GM13977 (cell line): ENCODE measurements around the gene PDZRN4.

Experiments
- DNase-seq: peaks from one replicate; pipeline ENCODE4 v3.0.0; 2012; ENCODE audit warnings: low spot score
- in situ Hi-C: fragments of 300-500 bp; cut with MboI; formaldehyde crosslinking; loops from one replicate; pipeline ENCODE4 v1.12.0; 2022; ENCODE audit warnings: low sequenced_read_pairs, low pct_unique_long_range_greater_than_20kb, mixed read lengths, inconsistent platforms; ENCODE audit not compliant: unreplicated experiment
- TF ChIP-seq, protein P1 (sequence below): IDR thresholded peaks from 2 replicates; pipeline ENCODE4 v1.5.1; 2012; ENCODE audit warnings: mild to moderate bottlenecking, control low read depth; ENCODE audit not compliant: insufficient read depth; ENCODE audit errors: extremely low read depth, missing control alignments

Gene PDZRN4

DNA sequence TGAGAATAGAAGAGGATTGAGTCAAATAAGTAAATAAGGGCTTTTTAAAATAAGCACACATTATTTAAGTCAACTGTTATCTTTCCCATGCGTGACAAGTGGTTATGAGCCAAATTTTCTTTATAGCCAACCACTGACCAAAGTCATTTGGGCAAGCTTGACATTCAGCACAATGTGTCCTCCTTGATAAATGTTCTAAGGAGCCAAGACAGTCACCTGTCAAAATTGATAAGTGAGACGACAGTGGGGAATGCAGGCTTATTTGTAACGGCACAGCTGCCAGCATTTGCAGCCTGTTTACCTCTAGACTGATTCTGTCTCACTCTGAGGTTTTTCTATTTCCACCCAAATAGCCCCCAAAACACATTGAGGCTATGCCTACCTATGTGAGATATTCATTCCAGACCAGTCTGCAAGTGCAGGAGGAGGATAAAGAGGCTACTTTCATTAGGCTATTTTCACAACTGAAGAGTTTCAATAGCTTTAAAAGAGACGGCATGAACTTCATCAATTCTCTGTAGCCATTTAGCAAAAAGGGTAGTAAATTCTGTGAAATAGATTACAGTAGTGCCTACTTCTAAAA, 339.5 kb downstream of the PDZRN4 start:
- TF ChIP-seq, protein P1, sequence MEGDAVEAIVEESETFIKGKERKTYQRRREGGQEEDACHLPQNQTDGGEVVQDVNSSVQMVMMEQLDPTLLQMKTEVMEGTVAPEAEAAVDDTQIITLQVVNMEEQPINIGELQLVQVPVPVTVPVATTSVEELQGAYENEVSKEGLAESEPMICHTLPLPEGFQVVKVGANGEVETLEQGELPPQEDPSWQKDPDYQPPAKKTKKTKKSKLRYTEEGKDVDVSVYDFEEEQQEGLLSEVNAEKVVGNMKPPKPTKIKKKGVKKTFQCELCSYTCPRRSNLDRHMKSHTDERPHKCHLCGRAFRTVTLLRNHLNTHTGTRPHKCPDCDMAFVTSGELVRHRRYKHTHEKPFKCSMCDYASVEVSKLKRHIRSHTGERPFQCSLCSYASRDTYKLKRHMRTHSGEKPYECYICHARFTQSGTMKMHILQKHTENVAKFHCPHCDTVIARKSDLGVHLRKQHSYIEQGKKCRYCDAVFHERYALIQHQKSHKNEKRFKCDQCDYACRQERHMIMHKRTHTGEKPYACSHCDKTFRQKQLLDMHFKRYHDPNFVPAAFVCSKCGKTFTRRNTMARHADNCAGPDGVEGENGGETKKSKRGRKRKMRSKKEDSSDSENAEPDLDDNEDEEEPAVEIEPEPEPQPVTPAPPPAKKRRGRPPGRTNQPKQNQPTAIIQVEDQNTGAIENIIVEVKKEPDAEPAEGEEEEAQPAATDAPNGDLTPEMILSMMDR = no peak
- DNase-seq = no peak
- in situ Hi-C loops = no loop called here

DNA sequence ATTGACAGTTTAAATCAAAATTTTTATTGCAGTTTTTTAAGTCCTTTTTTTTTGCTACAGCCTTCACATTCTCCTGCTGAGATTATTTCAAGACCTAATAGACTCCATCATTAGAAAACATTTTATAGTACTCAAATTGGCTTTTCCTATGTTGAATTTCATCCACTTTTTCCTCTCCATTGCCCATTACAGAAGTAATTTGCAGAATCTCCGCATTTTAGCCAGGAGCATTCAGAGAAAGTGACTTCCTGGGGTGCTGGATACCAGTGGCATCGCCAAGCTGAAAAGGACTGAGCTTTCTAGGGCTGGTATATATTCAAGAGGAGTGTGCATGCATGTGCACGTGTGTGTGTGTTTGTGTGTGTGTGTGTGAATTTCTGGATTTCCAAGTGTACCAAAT, 340.8 kb downstream of the PDZRN4 start:
- DNase-seq = no peak
- in situ Hi-C loops = no loop called here
- TF ChIP-seq, protein P1 = no peak

DNA sequence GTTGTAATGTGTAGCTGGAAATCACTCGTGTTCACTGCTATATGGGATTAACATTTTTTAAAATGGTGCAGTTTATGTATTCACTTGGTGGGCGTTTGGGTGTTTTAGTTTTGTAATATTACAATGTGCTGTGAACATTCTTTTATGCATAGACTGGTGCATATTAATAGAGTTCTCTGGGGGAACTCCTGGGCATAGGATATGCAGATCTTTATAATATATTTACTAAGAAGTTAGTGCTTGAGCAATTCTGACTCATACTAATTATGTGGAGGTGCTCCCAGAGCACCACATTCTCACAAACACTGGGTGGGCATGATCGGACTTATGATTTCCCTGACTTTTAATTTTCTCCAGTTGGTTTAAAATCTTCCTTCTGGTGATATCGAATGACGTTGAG, 342.3 kb downstream of the PDZRN4 start:
- TF ChIP-seq, protein P1 = no peak
- in situ Hi-C loops = no loop called here
- no peak for DNase-seq

DNA sequence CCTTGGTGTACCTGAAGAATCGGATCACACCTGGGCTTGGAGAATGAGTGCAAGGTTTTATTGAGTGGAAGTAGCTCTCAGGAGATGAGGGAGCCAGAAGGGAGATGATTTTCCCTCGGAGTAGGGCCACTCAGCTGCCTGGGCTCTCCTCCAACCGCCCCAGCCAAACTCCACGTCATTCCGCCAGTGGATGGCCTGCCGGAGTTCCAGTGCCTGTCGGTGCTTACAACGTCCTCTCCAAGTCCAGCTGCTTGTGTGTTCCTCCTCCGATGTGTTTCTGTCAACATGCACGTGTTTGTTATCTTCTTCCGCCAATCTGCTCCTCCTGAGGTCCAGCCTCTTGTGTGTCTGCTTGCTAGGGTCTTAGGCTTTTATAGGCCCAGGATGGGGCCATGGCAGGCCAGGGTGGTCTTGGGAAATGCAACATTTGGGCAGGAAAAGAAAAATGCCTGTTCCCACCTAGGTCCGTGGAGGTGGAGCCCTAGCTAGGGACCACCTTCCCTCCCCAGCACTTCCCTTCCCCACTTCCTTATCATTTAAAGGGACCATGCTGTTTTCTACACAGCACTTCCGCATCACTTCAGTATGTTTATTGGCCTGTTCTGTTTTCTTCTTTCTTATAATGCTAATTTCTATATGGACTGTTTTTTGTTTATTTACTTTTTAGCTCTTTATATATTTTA, 343.2 kb downstream of the PDZRN4 start:
- DNase-seq = no peak
- TF ChIP-seq, protein P1 = no peak
- in situ Hi-C loops = no loop called here

DNA sequence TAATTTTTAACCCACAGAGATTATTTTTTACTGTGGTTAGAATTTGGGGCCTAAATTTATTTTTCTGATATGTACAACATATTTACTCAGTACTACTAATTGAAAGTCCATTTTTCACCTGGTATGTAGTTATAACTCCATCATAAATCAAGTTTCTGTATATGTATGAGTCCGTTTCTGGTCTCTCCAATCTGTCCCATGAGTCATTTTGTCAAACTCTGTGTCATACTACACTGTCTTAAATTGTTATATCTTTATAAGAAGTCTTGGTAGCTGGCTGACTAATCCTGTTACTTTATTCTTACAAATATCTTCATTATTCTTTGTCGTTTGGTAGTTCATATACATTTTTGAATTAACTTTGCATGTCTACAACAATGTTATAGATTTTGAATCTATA, 344.0 kb downstream of the PDZRN4 start:
- in situ Hi-C loops = no loop called here
- no peak for DNase-seq
- TF ChIP-seq, protein P1 = no peak

DNA sequence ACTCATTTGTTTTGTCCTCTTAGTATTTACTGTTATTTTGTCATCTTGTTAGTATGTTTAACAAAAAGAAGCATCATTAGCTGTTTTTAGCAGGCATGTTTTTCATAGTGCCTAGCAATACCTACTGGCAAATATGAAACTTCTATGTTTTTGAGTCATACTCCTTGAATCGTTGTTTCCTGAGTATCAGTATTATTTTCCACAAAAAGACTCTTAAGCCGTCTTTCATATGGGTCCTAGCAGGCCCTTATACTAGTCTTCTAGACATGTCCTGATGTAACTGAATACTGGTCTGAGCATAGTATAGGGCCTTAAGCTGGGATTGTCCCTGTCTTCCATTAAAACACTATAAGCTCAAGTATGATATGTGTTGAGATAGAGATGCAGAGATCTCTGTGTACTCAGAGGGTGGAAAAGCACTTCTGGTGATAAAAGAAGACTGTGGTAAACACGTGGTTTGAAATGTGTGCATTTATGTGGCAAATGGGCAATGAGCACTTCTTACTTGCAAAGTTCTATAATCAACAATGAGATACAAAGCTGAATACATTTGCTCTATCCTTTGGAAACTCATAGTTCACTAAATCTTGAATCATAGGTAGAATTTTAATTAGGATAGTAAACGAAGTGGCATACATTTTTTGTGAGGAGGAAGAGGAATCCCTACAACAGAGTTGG, 348.8 kb downstream of the PDZRN4 start:
- in situ Hi-C loops = no loop called here
- DNase-seq = no peak
- TF ChIP-seq, protein P1 = no peak
